HCT116 (cell line): ENCODE data around the gene PPM1A. TPM values are rescaled to one million over a fixed set of nuclear protein-coding genes. Genes with fewer than 3 reads are reported as not detected.

Experiments
- ATAC-seq: fragments of 200-7000 bp; cut with Tn5 transposase; 2 replicates; pipeline ENCODE4 v1.9.1; 2020; ENCODE audit warnings: mild to moderate bottlenecking, moderate library complexity
- BruUV-seq: library from RNA; stranded (reverse); fragments of 400-500 nt; replicated peaks from 2 replicates; lab custom pipeline; 2021; lab: Mats Ljungman, UMichigan
- CTCF ChIA-PET: fragments of 300-600 bp; sonication (Branson Sonifier 250); formaldehyde crosslinking; loops from one replicate; lab custom pipeline; 2021; ENCODE audit warnings: antibody characterized with exemption; lab: Charles Lee
- POLR2A ChIA-PET: fragments of 300-600, 350-600 bp; sonication (Branson Sonifier 250); formaldehyde crosslinking; loops from one replicate; lab custom pipeline; 2021; ENCODE audit warnings: antibody characterized with exemption; lab: Charles Lee
- RAD21 ChIA-PET, 2 experiments: fragments of 300-600 bp; sonication (Branson Sonifier 250); formaldehyde crosslinking; loops; one replicate each; lab custom pipeline; 2023; ENCODE audit warnings: low total read pairs in 2 of 2; ENCODE audit not compliant: uncharacterized antibody in 2 of 2, unreplicated experiment in 2 of 2, low non-redundant PET in 1 of 2; lab: Charles Lee
- DNase-seq: peaks from one replicate; pipeline ENCODE4 v3.0.0-alpha.2; 2010; ENCODE audit warnings: low read depth, low spot score
- H2AFZ ChIP-seq: fragments of 200-600 bp; shearing (Covaris generic), sonication (generic); 2 replicates; pipeline ENCODE4 v1.6.1; 2017; ENCODE audit warnings: low read depth, mixed run types, mixed read lengths, antibody characterized with exemption, low read length; ENCODE audit not compliant: poor library complexity, severe bottlenecking
- H3K27ac ChIP-seq: 2 replicates; pipeline ENCODE4 v1.5.1; 2012; ENCODE audit warnings: low read depth, low read length
- H3K27me3 ChIP-seq: fragments of 200-600 bp; sonication (generic); 2 replicates; pipeline ENCODE4 v1.6.1; 2016; ENCODE audit warnings: mixed run types, low read length, mixed read lengths; ENCODE audit not compliant: insufficient read depth
- H3K36me3 ChIP-seq, 2 experiments: fragments of 200-500 bp in 1 of 2; fragments of 200-600 bp in 1 of 2; sonication (Bioruptor generic) in 1 of 2; sonication (generic) in 1 of 2; 2 replicates each; pipeline versions ENCODE4 v1.5.1 to v1.6.1; 2014 to 2016; ENCODE audit warnings: low read length in 2 of 2, inconsistent platforms in 1 of 2, mixed read lengths in 1 of 2, mixed run types in 1 of 2; ENCODE audit not compliant: insufficient read depth in 2 of 2, control insufficient read depth in 1 of 2
- H3K4me1 ChIP-seq, 2 experiments: fragments of 200-600 bp in 1 of 2; sonication (generic) in 1 of 2; 2 replicates each; pipeline versions ENCODE4 v1.5.1 to v1.6.1; 2012 to 2017; ENCODE audit warnings: low read length in 2 of 2, inconsistent platforms in 1 of 2, mild to moderate bottlenecking in 1 of 2, mixed read lengths in 1 of 2, mixed run types in 1 of 2, moderate library complexity in 1 of 2; ENCODE audit not compliant: insufficient read depth in 2 of 2, control insufficient read depth in 1 of 2
- H3K4me2 ChIP-seq: fragments of 200-600 bp; sonication (generic); 2 replicates; pipeline ENCODE4 v1.6.1; 2017; ENCODE audit warnings: mixed run types, low read length, mixed read lengths
- H3K4me3 ChIP-seq, 2 experiments: fragments of 200-600 bp in 1 of 2; sonication (generic) in 1 of 2; replicated peaks in 1 of 2; 2 replicates each; pipeline ENCODE4 v1.5.1; 2011 to 2016; ENCODE audit warnings: low read length in 2 of 2, control low read depth in 1 of 2, low read depth in 1 of 2, mild to moderate bottlenecking in 1 of 2, mixed read lengths in 1 of 2, mixed run types in 1 of 2
- H3K79me2 ChIP-seq: fragments of 200-600 bp; sonication (generic); 2 replicates; pipeline ENCODE4 v1.6.1; 2017; ENCODE audit warnings: mild to moderate bottlenecking, mixed run types, low read length, moderate library complexity, mixed read lengths; ENCODE audit not compliant: insufficient read depth
- H3K9ac ChIP-seq: fragments of 200-600 bp; sonication (generic); 2 replicates; pipeline ENCODE4 v1.6.1; 2016; ENCODE audit warnings: low read length, mixed read lengths
- H3K9me2 ChIP-seq: fragments of 200-600 bp; sonication (generic), shearing (Covaris generic); 2 replicates; pipeline ENCODE4 v1.6.1; 2017; ENCODE audit warnings: mixed run types, mild to moderate bottlenecking, moderate library complexity; ENCODE audit not compliant: insufficient read depth
- H3K9me3 ChIP-seq, 2 experiments: fragments of 200-500 bp in 1 of 2; fragments of 200-600 bp in 1 of 2; sonication (Bioruptor generic) in 1 of 2; sonication (generic) in 1 of 2; 2 replicates each; pipeline ENCODE4 v1.6.1; 2014 to 2017; ENCODE audit warnings: low read length in 2 of 2, mixed read lengths in 2 of 2, inconsistent platforms in 1 of 2, low read depth in 1 of 2, mild to moderate bottlenecking in 1 of 2, mixed run types in 1 of 2, moderate library complexity in 1 of 2; ENCODE audit not compliant: control insufficient read depth in 1 of 2, insufficient read depth in 1 of 2
- H4K20me1 ChIP-seq: fragments of 200-600 bp; sonication (generic), shearing (Covaris generic); 2 replicates; pipeline ENCODE4 v1.6.1; 2017; ENCODE audit warnings: mixed run types, mild to moderate bottlenecking, moderate library complexity; ENCODE audit not compliant: insufficient read depth
- ATF3 ChIP-seq: IDR thresholded peaks from 2 replicates; pipeline ENCODE4 v1.6.1; 2012
- CBX3 ChIP-seq: IDR thresholded peaks from 2 replicates; pipeline ENCODE4 v1.6.1; 2012; ENCODE audit warnings: low read depth
- CEBPB ChIP-seq: IDR thresholded peaks from 2 replicates; pipeline ENCODE4 v1.6.1; 2012; ENCODE audit warnings: low read depth
- CTCF ChIP-seq, 3 experiments: fragments of 200-600 bp in 1 of 3; sonication (generic) in 1 of 3; IDR thresholded peaks in 2 of 3; conservative IDR thresholded peaks in 1 of 3; 2 replicates each; pipeline ENCODE4 v1.5.1; 2012 to 2017; ENCODE audit warnings: low read depth in 2 of 3, low read length in 2 of 3, antibody characterized with exemption in 1 of 3, borderline replicate concordance in 1 of 3, control low read depth in 1 of 3, mild to moderate bottlenecking in 1 of 3, mixed read lengths in 1 of 3, mixed run types in 1 of 3, moderate library complexity in 1 of 3; ENCODE audit not compliant: insufficient read depth in 1 of 3
- ELF1 ChIP-seq: IDR thresholded peaks from 2 replicates; pipeline ENCODE4 v1.6.1; 2012; ENCODE audit warnings: low read depth, borderline replicate concordance
- EZH2 ChIP-seq: fragments of 200-600 bp; sonication (generic); IDR thresholded peaks from 2 replicates; pipeline ENCODE4 v1.6.1; 2017; ENCODE audit warnings: antibody characterized with exemption, mixed run types
- EZH2phosphoT487 ChIP-seq: fragments of 200-600 bp; IDR thresholded peaks from 2 replicates; pipeline ENCODE4 v1.6.1; 2018; ENCODE audit warnings: antibody characterized with exemption, borderline replicate concordance
- JUND ChIP-seq: IDR thresholded peaks from 2 replicates; pipeline ENCODE4 v1.6.1; 2012
- MAX ChIP-seq: IDR thresholded peaks from 2 replicates; pipeline ENCODE4 v1.6.1; 2012
- POLR2A ChIP-seq: IDR thresholded peaks from 2 replicates; pipeline ENCODE4 v1.7.0; 2011; ENCODE audit warnings: borderline replicate concordance; ENCODE audit not compliant: insufficient read depth, insufficient read length; ENCODE audit errors: extremely low read depth
- POLR2AphosphoS5 ChIP-seq: IDR thresholded peaks from 2 replicates; pipeline ENCODE4 v1.6.1; 2011; ENCODE audit warnings: mild to moderate bottlenecking, low read depth, low read length, moderate library complexity
- REST ChIP-seq: IDR thresholded peaks from 2 replicates; pipeline ENCODE4 v1.6.1; 2012; ENCODE audit warnings: low read depth
- SIN3A ChIP-seq: IDR thresholded peaks from 2 replicates; pipeline ENCODE4 v1.6.1; 2012; ENCODE audit warnings: low read depth
- TCF7L2 ChIP-seq: IDR thresholded peaks from 2 replicates; pipeline ENCODE4 v1.7.0; 2011; ENCODE audit warnings: borderline replicate concordance, inconsistent platforms; ENCODE audit not compliant: insufficient read depth, insufficient read length; ENCODE audit errors: extremely low read depth
- YY1 ChIP-seq: IDR thresholded peaks from 2 replicates; pipeline ENCODE4 v1.6.1; 2011; ENCODE audit warnings: low read length, low read depth, moderate library complexity, mild to moderate bottlenecking; ENCODE audit not compliant: insufficient replicate concordance; ENCODE audit errors: extremely low read depth
- ZNF274 ChIP-seq: fragments of 200-500 bp; sonication (Bioruptor generic); IDR thresholded peaks from 2 replicates; pipeline ENCODE4 v1.6.1; 2014; ENCODE audit warnings: mild to moderate bottlenecking, low read depth, low read length, inconsistent platforms
- intact Hi-C: fragments of 100-400 bp; cut with micrococcal nuclease; formaldehyde crosslinking; loops from 2 replicates; pipeline ENCODE4 v1.10.0; 2022
- total RNA-seq: library from RNA; stranded (reverse); gene quantifications from one replicate; pipeline ENCODE4 v1.2.1, GENCODE V29; 2021; ENCODE audit not compliant: unreplicated experiment

Gene PPM1A
- total RNA-seq, 1 experiment from 2014 or later: 32.8 TPM

- no peaks in the 10 kb centered on the region for H3K9me3 ChIP-seq
- H3K27me3 ChIP-seq: no peaks in the 10 kb centered on the region
- BruUV-seq: no TSS peak
- H2AFZ ChIP-seq: no peak overlapping the region
- ATAC-seq: no peak
- ChIA-PET RAD21 (no interaction called here), CTCF (interaction anchor here (3.4 kb wide), 1 partner anchor 10 kb away, joined by 13 read pairs; no protein-coding TSS in a partner anchor), POLR2A (no interaction called here)
- DNase-seq: no peak
- no peaks in the 10 kb centered on the region for H3K4me1 ChIP-seq
- H3K36me3 ChIP-seq: no peaks in the 10 kb centered on the region
- H3K4me2 ChIP-seq: no peak overlapping the region
- H3K9me2 ChIP-seq: no peaks in the 10 kb centered on the region
- no peak overlapping the region for H3K27ac ChIP-seq
- H3K79me2 ChIP-seq: peaks cover 81% of the 10 kb centered on the region
- no peaks in the 10 kb centered on the region for H4K20me1 ChIP-seq
- H3K4me3 ChIP-seq: no peak overlapping the region
- H3K9ac ChIP-seq: no peak overlapping the region
- TF ChIP-seq POLR2A (no peak), ELF1 (no peak), POLR2AphosphoS5 (no peak), SIN3A (no peak), YY1 (no peak), CTCF (IDR thresholded peaks at IDR 0.05 in 2 of 3, conservative IDR thresholded peaks at IDR 0.05 in 1 of 3; ENCODE audit: borderline replicate concordance in 1 of 3, insufficient read depth in 1 of 3, low read depth in 2 of 3, low read length in 2 of 3) (no peak), TCF7L2 (no peak), MAX (no peak), EZH2 (no peak), CEBPB (no peak), EZH2phosphoT487 (no peak), ATF3 (no peak), ZNF274 (no peak), CBX3 (no peak), JUND (no peak), REST (no peak)
- intact Hi-C loops: no loop called here
Measured at GRCh38 chr14:60275932-60276331, 26.9 kb downstream of the PPM1A start.
